Measurements from ENCODE around the gene SLC36A2. TPM values are rescaled to one million over a fixed set of nuclear protein-coding genes. Genes with fewer than 3 reads are reported as not detected.

SLC36A2 gene
- polyA plus RNA-seq, 3 donors from 2014 or later = not detected

Other genes with a start within 250 kb of the SLC36A2 start
- gene ANXA6, start 189.8 kb downstream of the SLC36A2 start, polyA plus RNA-seq = 100 to 1,000 TPM; 313 to 679 (median 395) TPM
- 100 to 1,000 TPM in 2 of 3 donors, 10 to 100 TPM in 1; 88.1 to 256 (median 149) TPM for gene CCDC69, start 123.5 kb downstream of the SLC36A2 start, polyA plus RNA-seq
- 1 to 10 TPM; 4.6 to 8.7 (median 5.2) TPM for gene GM2A, start 94.4 kb downstream of the SLC36A2 start, polyA plus RNA-seq
- gene SLC36A3, start 43.8 kb downstream of the SLC36A2 start, polyA plus RNA-seq = not detected
- 1 to 10 TPM in 2 of 3 donors, under 1 TPM in 1; 0.51 to 2.8 (median 1.4) TPM for gene SLC36A1, start 100.0 kb upstream of the SLC36A2 start, polyA plus RNA-seq
- gene FAT2, start 243.8 kb upstream of the SLC36A2 start, polyA plus RNA-seq = not detected

Measured in immature natural killer cell (primary cell).